ENCODE results near the gene HMOX1.

DNA sequence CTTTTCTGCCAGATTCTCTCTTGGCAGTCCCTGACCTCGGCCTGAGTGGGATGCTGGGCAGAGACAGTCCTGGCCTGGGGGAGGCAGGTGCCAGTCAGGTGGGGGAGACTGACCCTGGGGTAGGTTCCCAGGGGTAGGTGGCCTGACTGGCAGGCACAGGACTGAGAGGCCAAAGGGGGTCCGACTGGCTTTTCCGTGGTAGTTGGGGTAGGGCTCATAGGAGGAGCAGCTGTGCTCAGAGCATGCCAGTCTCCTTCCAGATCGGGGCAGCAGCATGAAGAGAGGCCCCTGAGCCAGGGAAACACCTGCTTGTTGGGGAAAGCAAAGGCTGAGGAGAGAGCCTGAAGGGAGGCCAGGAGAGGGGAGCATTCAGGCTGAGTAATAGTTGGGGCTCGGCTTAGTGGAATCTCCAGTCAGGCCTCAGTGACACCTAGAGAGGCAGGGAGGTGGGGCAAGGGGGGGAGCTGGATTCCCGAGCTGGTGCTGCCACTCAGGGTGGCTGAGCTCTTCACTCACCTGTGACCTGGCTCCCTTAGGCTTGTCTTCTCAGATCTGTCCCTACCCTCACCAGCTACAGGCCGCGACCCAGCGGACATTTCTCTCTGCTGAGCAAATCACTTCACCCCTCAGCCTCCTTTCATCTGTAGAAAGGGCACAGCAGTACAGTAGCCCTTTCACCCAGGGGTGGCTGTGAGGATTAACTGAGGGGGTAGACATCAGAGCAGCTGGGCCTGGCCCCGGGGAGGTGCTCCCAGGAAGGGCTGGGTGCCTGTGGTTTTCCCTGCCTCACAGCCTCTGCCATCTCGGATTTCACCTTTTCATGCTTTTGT, 45.3 kb downstream of the HMOX1 start:
- TF ChIP-seq, protein P1, sequence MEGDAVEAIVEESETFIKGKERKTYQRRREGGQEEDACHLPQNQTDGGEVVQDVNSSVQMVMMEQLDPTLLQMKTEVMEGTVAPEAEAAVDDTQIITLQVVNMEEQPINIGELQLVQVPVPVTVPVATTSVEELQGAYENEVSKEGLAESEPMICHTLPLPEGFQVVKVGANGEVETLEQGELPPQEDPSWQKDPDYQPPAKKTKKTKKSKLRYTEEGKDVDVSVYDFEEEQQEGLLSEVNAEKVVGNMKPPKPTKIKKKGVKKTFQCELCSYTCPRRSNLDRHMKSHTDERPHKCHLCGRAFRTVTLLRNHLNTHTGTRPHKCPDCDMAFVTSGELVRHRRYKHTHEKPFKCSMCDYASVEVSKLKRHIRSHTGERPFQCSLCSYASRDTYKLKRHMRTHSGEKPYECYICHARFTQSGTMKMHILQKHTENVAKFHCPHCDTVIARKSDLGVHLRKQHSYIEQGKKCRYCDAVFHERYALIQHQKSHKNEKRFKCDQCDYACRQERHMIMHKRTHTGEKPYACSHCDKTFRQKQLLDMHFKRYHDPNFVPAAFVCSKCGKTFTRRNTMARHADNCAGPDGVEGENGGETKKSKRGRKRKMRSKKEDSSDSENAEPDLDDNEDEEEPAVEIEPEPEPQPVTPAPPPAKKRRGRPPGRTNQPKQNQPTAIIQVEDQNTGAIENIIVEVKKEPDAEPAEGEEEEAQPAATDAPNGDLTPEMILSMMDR (IDR thresholded peaks at IDR 0.05): no peak
- TF ChIP-seq POLR2AphosphoS5 (IDR thresholded peaks at IDR 0.05): no peak
- no peak for TF ChIP-seq POLR2A (IDR thresholded peaks at IDR 0.05)

Data from breast epithelium (tissue), 3 donors.